GM18499 (cell line): ENCODE data around the gene FAM209A.
"Not testable (repeated sequence)": the region's sequence is repeated elsewhere in the genome, so short reads cannot be mapped to it uniquely, and the experiment has no call there.

Experiments
- ATAC-seq: cut with Tn5 transposase; IDR thresholded peaks from one replicate; pipeline ENCODE4 v1.9.1; 2021; ENCODE audit warnings: moderate number of reproducible peaks; ENCODE audit not compliant: insufficient read depth, unreplicated experiment

Gene FAM209A

GRCh38 chr20:56524444-56524843 lies at the start of gene FAM209A:
FAM209A (plus strand) TSS chr20:56524744; CDS start chr20:56524809, 65 bp downstream.
- not testable (repeated sequence) for ATAC-seq

- ATAC-seq: no peak
Observed at GRCh38 chr20:56483970-56484369, 40.6 kb upstream of the FAM209A start.

- no peak for ATAC-seq
Observed at GRCh38 chr20:56487216-56487615, 37.3 kb upstream of the FAM209A start.

- ATAC-seq: no peak
Observed at GRCh38 chr20:56488566-56488965, 36.0 kb upstream of the FAM209A start.

GRCh38 chr20:56501116-56501515 lies 23.4 kb upstream of the FAM209A start:
- ATAC-seq: no peak

- no peak for ATAC-seq
Observed at GRCh38 chr20:56503916-56504315, 20.6 kb upstream of the FAM209A start.

GRCh38 chr20:56504373-56505005 lies 20.1 kb upstream of the FAM209A start:
- ATAC-seq: no peak

GRCh38 chr20:56506103-56506502 lies 18.4 kb upstream of the FAM209A start:
- no peak for ATAC-seq

- ATAC-seq: no peak
Observed at GRCh38 chr20:56511926-56512325, 12.6 kb upstream of the FAM209A start.

GRCh38 chr20:56513161-56514150 lies 11.1 kb upstream of the FAM209A start:
- ATAC-seq: no peak

- ATAC-seq: no peak
Observed at GRCh38 chr20:56516631-56517030, 7.9 kb upstream of the FAM209A start.

- ATAC-seq: no peak
Observed at GRCh38 chr20:56517211-56517610, 7.3 kb upstream of the FAM209A start.

GRCh38 chr20:56517641-56518040 lies 6.9 kb upstream of the FAM209A start:
- no peak for ATAC-seq

GRCh38 chr20:56518126-56518525 lies 6.4 kb upstream of the FAM209A start:
- no peak for ATAC-seq

- ATAC-seq: no peak
Observed at GRCh38 chr20:56518721-56519398, 5.7 kb upstream of the FAM209A start.

GRCh38 chr20:56519551-56519950 lies 5.0 kb upstream of the FAM209A start:
- no peak for ATAC-seq

GRCh38 chr20:56520180-56520579 lies 4.4 kb upstream of the FAM209A start:
- no peak for ATAC-seq

- not testable (repeated sequence) for ATAC-seq
Observed at GRCh38 chr20:56520746-56521354, 3.7 kb upstream of the FAM209A start.

GRCh38 chr20:56522311-56522710 lies 2.2 kb upstream of the FAM209A start:
- no peak for ATAC-seq

- no peak for ATAC-seq
Observed at GRCh38 chr20:56527521-56527920, 3.0 kb downstream of the FAM209A start.
